GM04503 (cell line): ENCODE results near the gene BCAR3.
"Not testable (repeated sequence)": the region's sequence is repeated elsewhere in the genome, so short reads cannot be mapped to it uniquely, and the experiment has no call there.

Source experiments
- DNase-seq: peaks from one replicate; pipeline ENCODE4 v3.0.0-alpha.2; 2012; ENCODE audit warnings: low read depth

BCAR3 gene

DNA sequence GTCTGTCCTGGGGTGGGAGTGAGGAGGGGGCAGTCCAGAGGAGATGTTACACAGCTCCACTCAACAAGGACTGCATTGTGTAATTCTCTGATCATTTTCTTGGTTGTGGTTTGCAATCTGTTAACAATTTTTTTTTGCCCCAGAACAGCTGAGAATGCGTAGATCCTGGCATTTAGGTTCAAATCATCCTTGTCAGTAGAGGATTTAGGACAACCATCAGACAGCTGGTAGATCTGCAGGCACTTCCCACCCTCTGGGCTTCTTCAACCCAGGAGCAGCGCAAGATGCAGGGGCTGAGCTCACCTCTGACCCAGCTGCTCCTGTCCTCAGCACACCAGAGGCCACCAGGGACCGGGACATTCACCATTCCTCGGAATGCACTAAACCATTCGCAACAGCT, 13.5 kb downstream of the BCAR3 start:
- no peak for DNase-seq

GRCh38 chr1:93667642-93668041, 14.0 kb downstream of the BCAR3 start:
- DNase-seq, result no peak

DNA sequence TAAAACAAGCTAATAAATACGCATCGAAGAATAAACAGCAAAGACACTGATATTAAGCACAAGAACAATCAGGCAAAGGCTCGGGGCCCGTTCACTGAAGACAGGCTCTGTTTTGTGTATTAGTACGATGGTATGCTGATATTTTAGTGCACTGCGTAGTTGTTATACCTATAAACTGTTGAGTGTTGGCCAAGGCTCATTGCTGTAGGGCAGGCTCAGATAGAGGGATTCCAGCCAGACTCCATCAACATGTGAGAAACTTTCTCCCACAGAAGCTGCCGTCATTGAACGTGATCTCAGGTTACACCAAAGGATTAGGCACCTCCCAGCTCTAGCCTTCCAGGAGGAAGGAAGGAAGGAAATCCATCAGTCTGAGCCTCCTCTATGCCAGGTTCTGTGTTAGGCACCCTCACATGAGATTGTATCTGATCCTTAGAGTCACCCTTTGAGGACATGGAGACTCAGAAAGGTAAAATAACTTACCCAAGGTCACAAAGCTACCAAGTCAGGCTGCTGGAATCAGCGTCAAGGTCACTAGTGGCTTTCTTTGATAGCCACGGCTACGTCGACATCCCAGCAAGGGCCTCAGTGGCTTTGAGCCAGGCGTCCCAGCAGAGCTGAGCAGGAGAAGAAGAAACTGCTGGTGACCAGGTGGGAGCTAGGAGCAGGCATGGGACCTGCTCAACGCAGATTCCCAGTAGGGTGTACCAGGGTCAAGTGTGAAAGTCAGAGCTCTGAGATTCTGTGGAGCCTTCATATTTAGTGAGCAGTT, 14.8 kb downstream of the BCAR3 start:
- DNase-seq, result no peak

GRCh38 chr1:93665015-93665414, 16.6 kb downstream of the BCAR3 start:
- DNase-seq, result no peak

DNA sequence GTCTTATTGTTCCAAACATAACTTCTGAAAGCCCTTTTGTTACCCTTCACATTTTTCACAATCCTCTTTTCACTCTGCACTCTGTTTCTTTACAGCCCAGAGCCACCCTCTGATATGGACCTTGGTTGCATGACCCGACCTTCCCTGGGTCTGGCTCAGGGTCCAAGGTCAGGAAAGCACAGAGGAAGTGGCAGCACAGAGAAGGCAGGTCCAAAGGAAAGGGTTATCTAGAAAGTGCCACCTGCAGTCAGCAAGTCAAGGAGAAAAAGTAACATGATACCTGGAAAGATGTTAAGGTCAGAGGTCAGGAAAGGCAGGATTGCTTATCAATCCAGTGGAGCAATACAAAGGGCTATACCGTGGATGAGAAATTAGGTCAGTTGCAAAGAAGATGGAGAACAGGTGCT, 18.4 kb downstream of the BCAR3 start:
- no peak for DNase-seq

DNA sequence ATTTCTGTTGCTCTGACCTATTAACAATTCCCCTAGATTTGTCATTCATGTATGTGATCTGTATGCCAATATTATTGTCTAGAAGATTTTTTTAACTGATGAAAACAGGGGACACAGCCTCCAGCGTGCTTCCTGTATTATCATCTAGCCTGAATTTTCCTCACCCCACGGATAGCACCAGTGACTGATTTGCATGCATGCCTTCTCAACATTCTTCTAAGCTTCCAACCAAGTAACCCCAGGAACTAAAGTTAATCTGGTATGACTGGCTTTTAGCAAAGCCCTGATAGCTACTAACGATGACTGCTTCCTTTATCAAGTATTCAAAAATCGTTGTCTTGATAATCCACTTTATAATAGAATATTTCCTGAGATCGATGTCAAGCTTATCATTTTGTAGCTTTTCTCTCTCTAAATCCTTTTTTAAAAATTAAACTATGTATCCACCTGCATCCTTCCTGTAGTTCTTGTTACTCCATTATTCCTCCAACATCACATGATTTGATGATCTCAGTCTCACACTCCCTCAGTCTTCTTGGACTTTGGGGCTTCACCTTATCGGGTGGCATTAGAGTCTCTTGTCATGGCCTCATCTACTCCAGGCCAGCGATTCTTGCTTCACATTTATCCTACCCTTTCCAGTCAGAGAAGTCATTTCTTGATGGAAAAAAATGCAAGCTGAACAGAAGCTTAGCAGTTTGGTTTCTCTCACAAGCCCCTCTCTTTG, 19.0 kb downstream of the BCAR3 start:
- DNase-seq, result no peak

DNA sequence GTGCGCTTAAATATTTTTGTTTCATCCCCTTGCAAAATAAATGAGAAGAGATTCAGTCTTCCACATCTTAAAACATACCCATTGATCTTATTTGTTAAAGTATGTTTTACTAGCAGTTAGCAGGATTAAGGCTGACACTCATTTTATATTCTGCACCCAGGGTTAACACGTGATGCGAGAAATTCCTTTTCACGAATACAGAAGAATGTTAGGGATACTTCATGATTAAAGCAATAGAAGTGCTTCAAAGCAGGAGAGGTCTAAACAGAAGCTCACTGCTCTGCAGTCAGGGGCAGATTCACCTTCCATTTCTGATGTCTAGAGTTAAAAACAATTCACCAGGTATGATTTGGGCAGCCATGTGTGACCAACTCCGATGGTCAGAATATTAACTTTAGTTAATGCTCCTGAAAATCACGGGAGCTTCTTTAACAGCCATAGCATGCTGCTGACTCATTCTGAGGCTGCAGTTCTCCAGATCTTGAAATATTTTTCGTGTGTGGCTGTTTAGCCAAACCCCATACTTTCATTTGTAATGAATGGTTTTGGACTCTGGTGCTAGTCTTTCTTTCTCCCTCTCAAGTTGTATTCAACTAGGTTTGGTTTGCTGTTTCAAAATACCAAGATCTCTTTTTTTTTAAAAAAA, 19.7 kb downstream of the BCAR3 start:
- peak; percentile 65 for DNase-seq

DNA sequence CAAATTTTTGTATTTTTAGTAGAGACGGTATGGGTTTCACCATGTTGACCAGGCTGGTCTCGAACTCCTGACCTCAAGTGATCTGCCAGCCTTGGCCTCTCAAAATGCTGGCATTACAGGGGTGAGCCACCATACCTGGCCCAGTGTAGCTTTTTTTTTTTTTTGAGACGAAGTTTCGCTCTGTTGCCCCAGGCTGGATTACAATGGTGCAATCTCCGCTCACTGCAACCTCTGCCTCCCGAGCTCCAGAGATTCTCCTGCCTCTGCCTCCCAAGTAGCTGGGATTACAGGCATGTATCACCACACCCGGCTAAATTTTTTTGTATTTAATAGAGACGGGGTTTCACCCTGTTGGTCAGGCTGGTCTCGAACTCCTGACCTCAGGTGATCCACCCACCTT, 20.3 kb downstream of the BCAR3 start:
- DNase-seq, result not testable (repeated sequence)

GRCh38 chr1:93659822-93660503, 21.7 kb downstream of the BCAR3 start:
- no peak for DNase-seq

GRCh38 chr1:93658188-93658587, 23.4 kb downstream of the BCAR3 start:
- no peak for DNase-seq

DNA sequence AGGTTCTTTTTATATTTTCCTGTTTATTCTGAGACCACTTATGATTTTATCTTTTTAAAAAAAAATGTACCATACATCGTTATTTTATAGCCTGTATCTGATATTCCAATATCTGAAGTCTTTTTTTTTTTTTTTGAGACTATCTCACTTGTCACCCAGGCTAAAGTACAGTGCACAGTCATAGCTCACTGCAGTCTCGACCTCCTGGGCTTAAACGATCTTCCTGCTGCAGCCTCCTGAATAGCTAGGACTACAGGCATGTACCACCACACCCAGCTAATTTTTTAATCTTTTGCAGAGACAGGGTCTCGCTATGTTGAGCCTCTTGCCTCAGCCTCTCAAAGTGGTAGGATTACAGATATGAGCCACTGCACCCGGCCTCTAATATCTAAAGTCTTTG, 25.1 kb downstream of the BCAR3 start:
- DNase-seq, result no peak

GRCh38 chr1:93653656-93654055, 28.0 kb downstream of the BCAR3 start:
- no peak for DNase-seq

DNA sequence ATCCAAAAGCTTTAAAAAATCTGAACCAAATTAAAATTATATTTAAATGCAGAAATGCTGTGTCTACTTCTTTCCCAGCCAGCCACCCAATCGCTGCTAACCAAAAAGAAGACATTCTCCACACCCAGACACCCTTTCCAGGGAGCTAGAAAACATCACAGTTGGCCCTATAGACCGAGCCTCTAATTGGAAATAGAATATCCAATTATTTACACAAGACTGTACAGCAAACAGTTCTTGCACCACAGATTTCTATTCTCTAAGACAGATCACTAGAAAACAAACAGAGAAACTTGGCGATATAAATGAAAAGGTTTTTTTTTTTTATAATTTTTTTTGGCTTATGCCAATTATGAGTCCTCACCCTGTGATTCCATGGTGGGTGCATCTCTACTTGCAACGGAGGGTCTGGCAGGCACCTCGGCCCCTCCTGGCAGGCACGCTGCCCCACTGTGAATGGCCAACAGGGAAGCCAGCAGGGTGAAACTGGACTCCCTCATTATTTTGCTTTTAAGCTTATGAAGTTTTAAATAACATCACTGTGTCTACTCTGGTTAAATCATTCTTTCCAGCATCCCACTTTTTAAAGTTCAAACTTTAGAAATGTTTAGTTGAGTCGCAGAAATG, 29.2 kb downstream of the BCAR3 start:
- DNase-seq, result no peak

DNA sequence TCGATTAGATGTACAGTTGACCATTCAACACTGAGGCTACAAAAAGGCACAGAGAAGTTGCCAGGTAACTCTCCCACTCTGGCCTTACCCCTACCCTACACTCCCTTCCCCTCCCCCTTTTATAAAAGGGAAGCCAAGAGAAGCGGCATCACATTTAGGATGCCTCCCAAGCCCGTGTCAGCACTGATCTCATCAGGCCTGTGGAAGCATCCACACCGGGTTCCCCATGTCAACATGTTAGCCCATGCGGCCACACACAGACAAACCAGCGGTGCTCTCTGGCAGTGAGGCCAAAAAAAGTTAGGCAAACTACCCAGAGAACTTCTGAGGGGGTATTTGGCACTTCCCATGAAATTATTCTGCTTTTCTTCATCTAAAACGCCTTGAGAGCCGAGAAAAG, 29.9 kb downstream of the BCAR3 start:
- DNase-seq, result no peak

GRCh38 chr1:93650159-93650558, 31.5 kb downstream of the BCAR3 start:
- not testable (repeated sequence) for DNase-seq

DNA sequence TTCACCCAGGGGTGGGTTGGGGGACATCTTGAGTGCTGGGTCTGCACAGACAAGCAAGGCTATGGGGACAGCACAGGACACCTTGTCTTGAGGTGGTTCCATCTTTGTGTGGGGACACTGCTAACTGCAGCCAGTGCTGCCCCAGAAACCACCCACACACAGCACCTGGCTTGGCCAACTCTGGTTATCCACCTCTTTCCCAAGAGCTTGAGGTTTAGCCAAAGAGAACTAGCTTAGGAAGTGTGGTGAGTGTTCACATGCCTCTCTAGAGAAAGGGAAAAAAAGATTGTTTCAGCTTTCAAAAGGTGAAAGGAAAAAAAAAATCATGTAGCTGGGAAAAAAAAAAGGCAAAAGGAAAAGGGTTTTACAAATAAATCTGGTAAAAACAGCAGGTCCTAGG, 32.4 kb downstream of the BCAR3 start:
- DNase-seq, result no peak

GRCh38 chr1:93648656-93649055, 33.0 kb downstream of the BCAR3 start:
- DNase-seq, result no peak

GRCh38 chr1:93641527-93641926, 40.1 kb downstream of the BCAR3 start:
- no peak for DNase-seq

DNA sequence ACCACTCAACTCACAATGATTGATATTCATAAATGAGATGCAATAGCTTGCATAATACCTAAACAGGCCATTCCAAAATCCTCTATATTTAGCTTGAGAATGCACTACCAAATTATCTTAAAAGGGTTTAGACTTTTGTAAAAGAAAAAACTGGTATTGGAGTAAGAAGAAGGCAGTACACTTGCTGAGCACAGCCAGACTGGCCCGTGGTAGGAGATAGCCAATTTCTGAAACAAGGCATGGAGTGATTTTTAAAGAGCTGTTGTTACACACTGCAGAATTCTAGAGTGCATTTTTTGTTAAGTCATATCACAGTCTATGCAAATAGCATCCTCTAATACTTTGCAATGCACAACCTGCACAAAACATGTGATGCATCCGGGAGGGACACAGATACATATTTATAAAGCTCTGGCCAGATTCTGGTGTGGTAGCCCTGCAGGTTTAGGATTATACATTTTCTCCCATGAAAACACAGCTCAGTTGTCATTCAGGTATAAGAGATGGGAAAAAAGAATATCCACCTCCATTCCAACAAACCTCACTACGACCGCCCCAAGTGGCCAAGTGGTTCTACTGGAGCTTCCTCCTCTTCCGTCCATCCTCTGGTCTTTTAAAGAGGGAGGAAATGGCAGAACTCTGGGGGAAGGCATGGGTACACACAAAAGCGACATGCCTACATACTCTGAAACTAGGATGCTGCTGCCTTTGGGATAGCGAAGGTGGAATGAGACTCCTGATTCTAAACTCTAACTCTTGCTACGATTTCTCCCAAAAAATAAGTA, 40.8 kb downstream of the BCAR3 start:
- no peak for DNase-seq

GRCh38 chr1:93638981-93639380, 42.7 kb downstream of the BCAR3 start:
- DNase-seq, result no peak

DNA sequence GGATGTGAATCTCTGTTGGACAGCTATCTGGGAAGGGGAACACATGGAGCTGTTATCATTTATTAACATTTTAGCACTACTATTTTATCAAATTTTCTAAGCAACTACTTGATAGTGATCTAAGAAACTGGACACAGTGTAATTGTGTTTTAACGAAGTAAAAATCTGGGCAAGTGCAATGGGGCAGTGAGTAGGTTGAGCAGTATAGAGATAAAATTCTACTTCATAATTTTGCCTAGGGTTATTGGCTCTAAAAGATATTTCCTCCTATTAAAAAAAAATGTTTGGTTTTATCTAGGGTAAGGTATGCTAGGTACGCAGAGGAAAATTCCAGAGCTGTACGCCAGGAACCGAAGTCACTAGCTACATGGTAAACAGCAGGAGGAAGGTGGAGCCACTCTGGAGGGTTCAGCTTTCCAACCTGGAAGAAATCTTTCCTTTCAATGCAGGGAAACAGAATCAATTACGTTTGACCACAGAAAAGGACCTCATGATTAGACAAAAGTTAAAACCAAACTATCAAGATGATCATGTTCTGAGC, 43.3 kb downstream of the BCAR3 start:
- DNase-seq, result no peak
